GM19395 (cell line): ENCODE measurements around the gene CLMP.

ENCODE experiments used
- ATAC-seq: cut with Tn5 transposase; IDR thresholded peaks from one replicate; pipeline ENCODE4 v1.9.1; 2021; ENCODE audit warnings: mild to moderate bottlenecking, moderate library complexity; ENCODE audit not compliant: unreplicated experiment

The CLMP gene

GRCh38 chr11:123195188-123196059 lies at the start of gene CLMP:
CLMP (minus strand) TSS chr11:123195248; CDS start chr11:123194940, 308 bp downstream.
- ATAC-seq: no peak

GRCh38 chr11:123241874-123242543 lies 47.0 kb upstream of the CLMP start:
- no peak for ATAC-seq

GRCh38 chr11:123241294-123241693 lies 46.2 kb upstream of the CLMP start:
- ATAC-seq: no peak

GRCh38 chr11:123239191-123240150 lies 44.4 kb upstream of the CLMP start:
- ATAC-seq: no peak

- no peak for ATAC-seq
These were observed 43.2 kb upstream of the CLMP start for GRCh38 chr11:123238297-123238696.

- ATAC-seq: no peak
These were observed 41.8 kb upstream of the CLMP start for GRCh38 chr11:123236879-123237278.

- ATAC-seq: no peak
These were observed 40.7 kb upstream of the CLMP start for GRCh38 chr11:123235656-123236261.

GRCh38 chr11:123235117-123235655 lies 40.1 kb upstream of the CLMP start:
- no peak for ATAC-seq

- ATAC-seq: no peak
These were observed 38.9 kb upstream of the CLMP start for GRCh38 chr11:123233975-123234334.

GRCh38 chr11:123233280-123233974 lies 38.4 kb upstream of the CLMP start:
- peak; percentile 99 for ATAC-seq

GRCh38 chr11:123231777-123232176 lies 36.7 kb upstream of the CLMP start:
- no peak for ATAC-seq

- no peak for ATAC-seq
These were observed 36.2 kb upstream of the CLMP start for GRCh38 chr11:123231256-123231655.

GRCh38 chr11:123230346-123230745 lies 35.3 kb upstream of the CLMP start:
- ATAC-seq: no peak

GRCh38 chr11:123228496-123229163 lies 33.6 kb upstream of the CLMP start:
- ATAC-seq: no peak

GRCh38 chr11:123227763-123228495 lies 32.9 kb upstream of the CLMP start:
- no peak for ATAC-seq

- ATAC-seq: no peak
These were observed 26.5 kb upstream of the CLMP start for GRCh38 chr11:123221584-123221983.

GRCh38 chr11:123221096-123221561 lies 26.1 kb upstream of the CLMP start:
- ATAC-seq: no peak

GRCh38 chr11:123219066-123219690 lies 24.1 kb upstream of the CLMP start:
- no peak for ATAC-seq
